HG02798 (cell line): ENCODE results near the gene CELSR1.

Source experiments
- ATAC-seq: cut with Tn5 transposase; IDR thresholded peaks from one replicate; pipeline ENCODE4 v1.9.1; 2021; ENCODE audit warnings: mild to moderate bottlenecking; ENCODE audit not compliant: unreplicated experiment, poor library complexity

Gene CELSR1

DNA sequence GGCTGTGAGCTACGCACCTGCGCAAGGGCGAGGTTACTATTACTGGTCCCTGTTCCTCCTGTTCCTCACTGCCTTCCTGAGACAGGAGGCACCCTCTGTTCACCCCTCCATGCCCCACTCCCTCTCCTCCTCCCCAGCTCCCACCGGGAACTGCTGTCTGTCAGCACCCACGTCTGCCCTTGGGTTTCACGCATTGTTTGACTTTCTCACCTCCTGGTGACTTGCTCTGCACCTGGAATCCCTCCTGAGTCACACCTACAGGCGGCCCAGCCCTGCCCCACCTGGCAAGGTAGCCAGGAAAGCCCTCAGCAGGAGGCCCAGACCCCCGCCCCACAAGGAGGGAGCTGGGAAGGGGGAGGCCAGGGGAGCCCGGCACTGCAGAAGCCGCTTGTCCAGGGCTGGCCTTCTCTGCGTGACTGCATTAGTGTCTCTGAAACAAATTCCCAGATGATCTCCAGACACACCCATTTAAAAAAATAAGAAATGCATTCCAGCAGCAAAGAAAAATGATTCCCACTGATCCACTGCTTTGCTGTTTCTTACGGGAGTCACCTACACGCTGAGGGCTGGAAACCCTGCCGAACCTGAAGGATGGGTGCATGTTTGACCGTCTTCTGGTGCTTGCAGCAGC lies 86.4 kb downstream of the CELSR1 start:
- ATAC-seq: no peak

DNA sequence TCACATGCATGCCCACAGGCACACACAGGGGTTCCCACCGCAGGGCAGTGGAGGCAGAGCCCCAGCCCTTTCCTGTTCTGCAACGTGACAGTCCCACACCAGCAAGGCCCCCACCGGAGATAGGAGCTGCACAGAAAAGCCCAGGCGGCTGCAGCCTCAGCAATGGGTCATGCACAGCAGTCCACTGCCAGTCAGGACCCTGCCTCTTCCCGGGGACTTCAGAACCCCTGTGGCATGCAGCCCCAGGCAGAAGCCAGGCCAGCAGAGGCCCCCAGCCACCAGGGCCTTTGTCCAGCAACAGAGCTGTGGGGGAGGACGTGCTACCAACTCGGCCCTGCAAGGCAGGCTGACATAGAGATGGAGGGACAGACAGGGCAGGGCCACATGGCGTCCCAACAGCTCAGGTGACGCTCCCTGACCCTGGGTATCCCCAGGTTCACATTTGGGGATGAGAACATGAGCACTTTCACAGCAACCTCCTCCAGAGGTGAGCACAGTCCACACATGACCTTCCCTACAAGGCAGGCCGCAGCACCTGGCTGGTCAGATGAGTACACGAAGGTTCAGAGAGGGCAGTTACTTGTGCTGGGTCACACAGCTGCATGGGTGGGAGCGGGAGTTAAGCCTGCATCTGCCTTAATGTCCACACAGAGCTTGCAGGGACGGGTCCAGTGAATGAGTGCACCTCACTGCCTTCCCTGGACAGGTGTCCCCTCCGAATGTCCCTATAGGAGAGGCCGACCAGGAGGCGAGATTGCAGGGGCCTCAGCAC lies 87.3 kb downstream of the CELSR1 start:
- no peak for ATAC-seq

DNA sequence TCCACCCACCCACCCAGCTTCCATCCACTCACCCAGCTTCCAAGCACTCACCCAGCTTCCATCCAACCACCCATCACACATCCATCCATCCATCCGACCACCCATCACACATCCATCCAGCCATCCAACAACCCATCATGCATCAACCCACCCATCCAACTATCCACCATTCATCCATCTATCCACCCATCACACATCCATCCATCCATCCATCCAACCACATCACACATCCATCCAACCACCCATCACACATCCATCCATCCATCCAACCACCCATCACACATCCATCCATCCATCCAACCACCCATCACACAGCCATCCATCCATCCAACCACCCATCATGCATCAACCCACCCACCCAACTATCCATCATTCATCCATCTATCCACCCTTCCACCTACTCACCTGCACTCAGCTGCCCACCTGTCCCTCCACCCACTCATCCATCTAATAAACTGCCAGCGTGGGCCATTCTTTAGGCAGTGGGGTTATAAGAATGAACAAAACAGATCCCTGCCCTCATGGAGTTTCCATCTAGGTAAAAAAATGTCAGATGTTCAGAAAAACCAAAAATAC lies 88.2 kb downstream of the CELSR1 start:
- no peak for ATAC-seq

DNA sequence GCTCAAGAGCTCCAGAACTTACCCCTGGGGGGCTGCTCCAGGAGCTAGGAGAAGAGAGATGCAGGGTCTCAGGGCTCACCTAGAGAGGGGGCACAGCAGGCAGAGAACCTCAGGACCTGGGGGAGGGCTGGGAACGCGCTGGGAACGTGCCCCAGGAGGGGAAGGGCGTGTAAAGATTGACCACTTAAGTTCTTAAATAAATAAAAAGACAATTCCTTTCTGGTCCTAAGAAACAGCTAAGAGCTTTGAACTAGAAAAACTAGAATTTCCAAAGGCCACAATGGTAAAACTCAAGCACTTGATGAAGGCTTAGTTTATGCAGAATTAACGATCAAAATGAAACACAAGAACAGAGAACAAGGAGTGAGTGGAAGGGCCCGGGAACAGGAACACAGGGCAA lies 89.1 kb downstream of the CELSR1 start:
- no peak for ATAC-seq

DNA sequence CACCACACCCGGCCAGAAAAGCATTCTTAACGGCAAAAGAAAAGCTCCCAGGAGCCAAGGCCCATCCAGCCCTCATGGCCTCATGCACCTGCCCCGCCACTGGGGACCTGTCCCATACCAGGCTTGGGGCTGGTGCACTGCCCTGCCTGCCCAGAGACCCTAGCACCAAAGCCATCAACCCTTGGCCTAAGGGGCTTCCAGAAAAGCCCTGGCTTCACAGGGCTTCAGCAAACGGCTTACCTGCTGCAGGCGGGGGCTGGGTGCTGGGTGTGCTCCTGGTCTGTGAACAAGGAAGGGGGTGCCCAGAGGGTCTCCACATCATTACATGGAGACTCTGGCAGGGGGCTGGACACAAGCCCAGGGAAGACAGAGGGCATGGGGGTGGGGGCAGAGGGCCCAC lies 89.5 kb downstream of the CELSR1 start:
- ATAC-seq: no peak

DNA sequence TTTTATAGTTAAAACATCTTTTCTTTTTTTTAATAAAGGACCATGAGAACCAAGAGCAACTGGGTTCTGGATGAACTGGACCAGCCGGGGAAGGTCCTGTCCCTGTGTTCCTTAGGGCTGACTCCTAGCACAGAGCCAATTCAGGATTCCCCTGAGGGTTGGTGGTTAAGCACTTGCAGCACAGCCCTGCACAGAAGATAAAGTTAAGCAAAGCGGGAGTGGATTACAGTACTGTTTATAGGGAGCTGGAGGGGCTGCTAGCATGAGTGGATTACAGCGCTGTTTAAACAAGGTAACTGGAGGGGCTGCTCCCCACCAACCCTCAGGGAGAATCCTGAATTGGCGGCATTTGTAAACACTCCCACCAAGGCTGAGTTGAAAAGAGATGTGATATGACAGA lies 90.6 kb downstream of the CELSR1 start:
- no peak for ATAC-seq

DNA sequence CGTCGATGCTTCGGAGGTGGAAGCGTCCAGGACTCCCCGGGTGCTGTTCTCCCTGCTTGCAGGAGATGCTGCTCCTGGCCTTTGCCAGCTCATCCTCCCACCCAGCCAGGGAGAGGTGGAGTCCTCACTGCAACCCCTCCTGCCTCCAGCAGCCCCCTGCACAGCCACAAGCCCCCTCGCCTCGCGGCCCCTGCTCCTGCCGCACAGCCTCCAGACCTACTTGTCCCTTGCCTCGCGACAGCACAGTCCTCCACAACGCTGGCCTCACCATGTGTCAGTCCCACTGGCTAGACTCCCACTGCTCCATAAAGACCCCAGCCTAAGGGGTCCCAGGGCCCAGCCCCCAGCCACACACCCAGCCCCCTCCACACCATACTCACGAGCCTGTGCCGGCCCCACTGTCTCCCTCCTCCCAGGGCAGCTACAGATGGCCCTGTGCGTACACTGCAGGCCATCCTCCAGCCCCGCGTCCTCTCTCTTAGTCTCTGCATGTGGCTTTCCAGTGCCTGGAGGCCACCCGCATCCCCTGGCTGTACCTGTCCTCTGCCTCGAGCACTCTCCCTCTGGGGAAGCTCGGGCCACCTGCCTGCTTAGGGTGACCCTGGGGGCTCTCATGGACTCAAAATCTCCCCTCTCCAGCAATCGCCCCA lies 91.5 kb downstream of the CELSR1 start:
- ATAC-seq: no peak

DNA sequence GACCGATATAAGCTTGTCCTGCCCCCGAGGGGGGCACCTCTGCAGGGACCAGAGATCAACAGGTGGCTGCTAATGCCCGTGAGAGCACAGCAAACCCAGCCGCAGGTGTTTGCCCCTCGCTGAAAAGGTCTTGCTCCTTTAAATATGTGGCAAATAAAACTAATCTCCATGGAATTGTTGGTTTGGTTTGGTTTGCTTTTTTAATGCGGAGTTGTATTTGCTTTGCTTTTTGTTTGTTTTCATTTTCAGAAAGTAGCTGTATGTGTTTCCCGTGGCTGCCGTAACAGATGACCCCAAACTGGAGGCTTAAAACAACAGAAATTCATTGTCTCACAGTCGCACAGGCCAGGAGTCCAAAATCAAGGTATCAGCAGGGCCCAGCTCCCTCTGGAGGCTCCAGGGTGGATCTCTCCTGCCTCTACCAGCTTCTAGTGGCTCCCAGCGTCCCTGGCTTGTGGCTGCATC lies 93.0 kb downstream of the CELSR1 start:
- no peak for ATAC-seq

DNA sequence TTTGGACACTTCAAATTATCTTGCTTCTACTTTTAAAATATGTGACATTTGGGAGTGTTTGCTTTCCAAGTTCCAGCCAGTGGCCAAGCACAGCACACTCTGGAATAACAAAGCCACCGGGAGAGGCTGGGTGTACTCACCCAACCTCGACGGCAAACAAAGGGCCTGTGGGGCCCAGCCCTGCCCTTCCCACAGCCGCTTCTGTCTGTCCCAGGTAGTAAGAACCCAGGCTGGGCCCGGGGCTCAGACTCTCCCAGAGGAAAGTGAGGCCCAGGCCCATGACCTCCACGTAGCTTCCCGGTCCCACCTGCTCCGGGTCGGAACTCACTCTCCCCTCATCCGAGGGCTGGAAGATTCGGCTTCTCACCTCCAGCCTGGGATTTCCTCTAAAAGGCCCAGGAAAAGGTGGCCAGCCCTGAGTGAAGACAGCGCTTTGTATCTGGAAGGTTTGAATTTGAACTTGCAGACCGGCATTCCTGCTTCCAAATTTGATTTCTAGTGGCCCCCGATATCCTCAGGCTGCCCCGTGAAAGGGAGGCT lies 93.5 kb downstream of the CELSR1 start:
- no peak for ATAC-seq

DNA sequence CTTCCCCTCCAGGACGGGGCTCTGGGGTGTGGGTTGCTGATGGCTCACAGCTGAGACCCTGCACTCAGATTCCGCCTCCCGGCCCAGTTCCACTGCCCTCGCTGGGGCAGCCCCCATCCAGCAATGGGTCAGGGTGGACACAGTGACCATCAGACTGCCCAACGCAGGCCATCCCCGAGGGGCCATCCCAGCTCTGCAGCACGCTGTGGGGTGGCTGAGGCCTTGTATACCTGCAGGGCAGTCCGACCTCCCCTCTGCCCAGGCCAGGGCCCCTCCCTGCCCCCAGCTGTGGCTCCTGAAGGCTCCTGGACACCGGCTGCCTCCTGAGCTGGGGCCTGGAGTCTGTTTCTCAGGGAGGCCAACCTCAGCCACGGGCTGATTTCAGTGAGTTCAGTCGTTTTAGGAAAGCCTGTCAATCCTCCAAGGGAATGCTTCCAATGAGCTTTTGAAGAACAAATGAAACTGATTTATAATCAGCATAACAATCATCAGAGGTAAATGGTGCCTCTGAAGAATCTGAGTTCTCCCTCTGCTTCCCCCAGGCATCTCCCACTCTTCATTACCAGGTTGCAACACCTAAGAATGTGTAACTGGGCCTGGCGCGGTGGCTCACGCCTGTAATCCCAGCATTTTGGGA lies 95.1 kb downstream of the CELSR1 start:
- no peak for ATAC-seq

DNA sequence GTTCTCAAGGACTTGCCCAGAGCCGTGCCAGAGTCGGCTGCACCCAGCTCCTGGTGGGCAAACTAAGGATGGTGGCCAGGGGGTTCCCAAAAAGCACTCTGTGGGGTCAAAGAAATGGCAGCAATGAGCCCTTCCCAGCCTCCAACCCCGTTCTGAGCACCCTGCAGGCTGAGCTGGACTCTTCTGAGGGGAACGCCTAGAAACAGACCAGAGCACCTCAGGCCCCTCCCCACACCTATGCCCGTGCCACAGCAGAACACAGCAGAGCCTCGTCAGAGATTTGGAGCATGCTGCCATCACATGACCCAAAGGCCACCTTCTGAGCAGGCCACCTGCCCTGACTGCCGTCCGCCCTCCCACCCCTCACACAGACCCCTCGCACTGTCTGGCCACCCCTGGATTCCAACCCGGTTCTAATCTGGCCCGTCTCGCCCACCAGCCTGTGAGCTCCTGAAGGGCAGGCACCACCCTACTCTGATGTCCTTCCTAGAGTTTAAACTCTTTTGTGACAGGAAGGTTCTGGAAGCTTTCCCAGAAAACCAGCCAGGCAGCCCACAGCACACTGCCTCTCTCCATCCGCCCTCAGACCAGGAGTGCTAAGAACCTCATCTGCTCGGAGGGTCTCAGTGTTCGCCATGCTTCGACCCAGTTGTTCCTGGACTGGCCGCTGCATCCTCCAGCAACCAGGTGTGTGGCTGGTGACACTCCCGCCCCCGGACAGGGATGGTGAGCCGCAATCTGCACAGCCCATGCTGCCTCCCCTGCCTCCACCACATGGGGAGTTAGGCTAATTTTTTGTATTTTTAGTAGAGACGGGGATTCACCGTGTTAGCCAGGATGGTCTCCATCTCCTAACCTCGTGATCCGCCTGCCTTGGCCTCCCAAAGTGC lies 97.6 kb downstream of the CELSR1 start:
- no peak for ATAC-seq

DNA sequence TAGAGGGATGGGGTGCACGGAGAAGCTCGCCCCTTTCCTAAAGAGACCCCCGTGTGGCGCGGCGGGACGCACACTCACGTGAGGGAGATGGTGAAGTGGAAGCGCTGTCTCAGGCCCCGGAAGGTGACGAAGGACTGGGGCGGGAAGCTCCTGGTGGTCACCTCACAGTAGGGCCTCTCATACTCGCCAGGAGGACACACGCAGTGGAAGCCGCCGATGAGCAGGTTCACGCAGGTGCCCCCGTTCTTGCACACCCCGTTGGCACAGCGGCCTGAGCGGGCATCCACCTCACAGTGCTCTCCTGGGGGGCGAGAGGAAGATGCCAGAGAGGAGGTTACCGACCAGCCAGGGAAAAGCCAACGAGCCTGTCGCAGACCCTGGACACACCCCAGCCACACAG lies 98.3 kb downstream of the CELSR1 start:
- no peak for ATAC-seq

DNA sequence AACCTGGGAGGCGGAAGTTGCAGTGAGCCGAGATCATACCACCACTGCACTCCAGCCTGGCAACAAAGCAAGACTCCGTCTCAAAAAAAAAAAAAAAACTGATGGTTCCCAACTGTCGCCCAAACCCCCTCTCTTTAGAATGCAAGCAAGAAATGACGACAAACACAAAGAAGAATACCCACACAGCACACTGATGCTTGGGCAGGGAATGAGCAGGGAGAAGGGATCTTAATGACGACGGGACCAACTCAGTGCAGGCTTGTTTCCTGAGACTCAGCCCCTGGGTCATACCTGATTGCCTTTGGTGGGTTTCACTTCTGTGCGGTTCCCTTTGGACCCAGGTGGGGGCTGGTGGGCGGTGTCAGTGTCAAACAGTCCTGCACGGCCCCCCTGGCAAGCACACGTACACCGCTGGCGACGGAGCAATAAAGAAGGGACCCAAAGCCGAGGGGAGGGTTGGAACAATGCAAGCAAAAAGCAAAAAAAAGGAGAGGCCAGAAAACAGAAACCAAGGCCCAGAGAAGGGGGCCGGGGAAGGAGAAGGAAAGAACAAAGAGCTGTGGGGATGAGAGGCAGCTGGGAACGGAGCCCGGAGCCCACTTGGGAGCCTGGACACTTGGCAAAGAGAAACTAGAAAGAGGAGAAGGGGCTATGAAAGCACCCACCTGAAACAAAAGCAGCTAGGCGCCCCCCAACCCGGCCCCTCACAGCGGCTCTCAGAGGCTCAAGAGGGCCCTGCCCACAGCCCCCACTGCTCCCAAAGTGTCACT lies 99.6 kb downstream of the CELSR1 start:
- ATAC-seq: no peak

DNA sequence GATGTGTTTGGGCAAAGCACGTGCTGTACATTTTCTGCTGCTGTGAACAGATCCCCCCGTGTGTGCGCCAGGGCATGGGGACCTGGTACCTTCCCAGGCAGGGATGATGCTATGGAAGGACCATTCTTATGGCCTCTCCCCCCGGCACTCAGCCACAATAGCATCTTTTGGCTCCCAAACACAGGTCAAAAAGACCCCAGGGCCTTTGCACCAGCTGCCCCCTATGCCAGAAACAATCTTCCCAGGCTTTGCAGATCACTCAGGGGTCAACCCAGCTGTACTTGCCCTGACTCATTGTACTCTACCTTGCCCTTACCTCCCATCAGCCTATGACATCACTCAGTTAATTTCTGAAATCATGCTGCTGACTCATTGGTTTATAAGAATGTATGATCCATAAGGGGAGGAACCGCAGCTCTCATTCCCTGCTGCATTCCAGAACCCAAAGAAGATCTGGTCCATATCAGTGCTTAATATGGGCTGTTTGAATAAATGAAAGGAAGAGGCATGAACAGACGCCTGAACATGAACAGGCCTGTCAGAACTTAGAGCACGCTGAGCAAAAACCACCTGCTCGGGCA lies 100.7 kb downstream of the CELSR1 start:
- ATAC-seq: no peak

DNA sequence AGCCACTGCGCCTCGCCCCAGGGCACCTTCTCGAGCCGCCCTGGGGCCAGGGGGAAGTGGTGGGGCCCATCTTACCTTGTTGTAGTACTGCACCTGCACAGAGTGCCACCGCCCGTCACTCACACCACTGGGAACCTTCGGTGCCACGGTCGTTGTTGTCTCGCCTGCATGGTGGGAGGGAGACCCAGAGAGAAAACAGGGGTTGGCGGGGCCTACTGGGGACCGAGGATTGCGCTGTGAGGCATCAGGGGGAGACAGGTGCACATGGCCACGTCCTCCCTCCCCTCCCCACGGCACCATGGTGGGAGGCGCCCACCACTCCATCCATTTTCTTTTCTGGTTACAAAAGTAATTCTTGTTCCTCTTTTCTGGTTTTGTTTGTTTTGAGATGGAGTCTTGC lies 104.1 kb downstream of the CELSR1 start:
- no peak for ATAC-seq

DNA sequence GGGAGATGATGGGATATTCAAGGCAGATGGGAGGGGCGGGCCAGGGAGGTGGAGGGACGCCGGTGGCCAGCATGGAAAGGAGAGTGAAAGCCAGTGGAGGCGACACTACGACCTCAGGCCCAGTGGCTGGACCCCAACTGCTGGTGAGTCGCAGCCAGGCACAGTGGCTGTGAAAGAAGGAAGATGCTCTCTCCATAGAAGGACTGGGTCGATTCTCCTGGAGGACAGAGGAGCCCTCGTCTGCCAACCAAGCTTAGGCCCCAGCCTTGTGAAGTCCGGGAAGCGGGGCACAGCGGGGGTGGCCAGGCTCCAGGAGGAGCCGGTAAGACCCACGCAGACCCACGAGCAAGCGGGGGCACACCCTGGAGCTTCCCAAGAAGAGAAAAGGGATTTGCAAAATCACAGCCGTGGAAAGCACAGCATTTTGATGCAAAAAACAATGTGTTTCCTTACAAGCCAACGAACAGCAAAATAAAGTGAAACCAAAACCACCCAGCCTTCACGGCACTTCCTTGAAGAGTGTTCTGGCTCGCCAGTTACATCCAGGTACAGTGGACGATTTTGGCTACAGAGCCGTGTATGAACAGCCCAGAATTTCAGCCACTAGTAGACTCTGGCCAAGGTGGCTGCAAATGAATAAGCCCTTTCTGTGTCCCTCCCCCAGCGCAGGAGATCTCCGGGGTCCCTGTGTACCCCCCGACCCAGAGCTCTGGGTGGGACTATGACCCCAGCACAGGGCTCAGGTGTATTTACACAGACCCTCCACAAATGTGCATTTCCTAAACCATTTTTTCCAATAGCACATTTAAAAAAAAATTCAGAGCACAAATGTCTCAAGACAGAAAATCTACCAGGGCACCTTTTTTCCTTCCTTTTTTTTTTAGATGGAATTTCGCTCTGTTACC lies 105.0 kb downstream of the CELSR1 start:
- ATAC-seq: no peak
